Measurements from ENCODE around the gene MSMB. TPM values are rescaled to one million over a fixed set of nuclear protein-coding genes. Genes with fewer than 3 reads are reported as not detected.
A peak's percentile ranks its signal among the peaks of the same experiment; 100 is the strongest.

Gene MSMB
- total and polyA plus RNA-seq, 8 donors = 19.0 to 130 (median 53.5) TPM; not detected in 4

DNA sequence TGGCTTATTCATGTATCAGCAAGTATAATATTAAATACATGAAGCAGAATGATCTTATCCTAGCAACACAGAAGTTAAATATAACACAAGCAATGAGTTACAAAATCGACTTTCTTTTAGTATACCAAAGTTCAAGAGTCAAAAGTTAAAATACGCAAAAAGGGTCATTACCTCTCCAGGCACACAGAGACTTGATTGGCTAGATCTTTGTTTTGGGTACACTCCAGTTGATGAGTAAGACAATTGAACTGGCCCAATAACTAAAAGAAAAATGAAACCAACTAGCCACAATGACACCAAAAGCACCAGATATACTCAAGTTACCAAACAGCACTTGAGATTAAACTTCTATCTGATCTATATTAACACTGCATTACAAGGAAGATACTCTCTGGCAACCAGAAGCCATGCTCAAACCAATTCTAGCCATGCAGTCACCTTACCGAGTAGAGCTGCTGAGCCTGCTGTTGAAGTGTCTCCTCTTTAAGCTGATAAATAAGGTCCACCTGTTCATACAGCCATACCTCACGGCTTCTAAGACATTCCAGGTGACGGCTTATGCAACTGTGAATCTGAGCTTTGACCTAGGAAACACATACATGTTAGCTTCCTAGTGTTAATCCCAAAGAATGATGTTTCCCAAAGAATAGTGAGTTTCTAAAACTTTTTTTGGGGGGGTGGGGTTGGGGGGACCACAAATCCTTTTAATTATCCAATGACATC is 31.2 kb downstream of the MSMB start:
- no peak overlapping the region for H3K4me3 ChIP-seq
- H3K9me3 ChIP-seq = no peaks in the 10 kb centered on the region
- no peak overlapping the region for H3K27ac ChIP-seq
- H3K36me3 ChIP-seq = peaks cover 43 to 72% (median 67%) of the 10 kb centered on the region in 4 donors
- intact Hi-C loops (cut with DNase I; ENCODE audit: low total_unique reads) = no loop called here
- DNase-seq = no peak
- H3K4me1 ChIP-seq = peaks cover 18 to 63% (median 25%) of the 10 kb centered on the region in 4 donors
- WGBS, 5 donors = 75 to 80% (median 75%) methylated on average over 5 of the region's 5 CpGs
- no peaks in the 10 kb centered on the region for H3K27me3 ChIP-seq
- TF ChIP-seq POLR2AphosphoS5 (IDR thresholded peaks at IDR 0.05) (no peak), EP300 (IDR thresholded peaks at IDR 0.05) (no peak), POLR2A (IDR thresholded peaks at IDR 0.05) (no peak)
- TF ChIP-seq, protein P1, sequence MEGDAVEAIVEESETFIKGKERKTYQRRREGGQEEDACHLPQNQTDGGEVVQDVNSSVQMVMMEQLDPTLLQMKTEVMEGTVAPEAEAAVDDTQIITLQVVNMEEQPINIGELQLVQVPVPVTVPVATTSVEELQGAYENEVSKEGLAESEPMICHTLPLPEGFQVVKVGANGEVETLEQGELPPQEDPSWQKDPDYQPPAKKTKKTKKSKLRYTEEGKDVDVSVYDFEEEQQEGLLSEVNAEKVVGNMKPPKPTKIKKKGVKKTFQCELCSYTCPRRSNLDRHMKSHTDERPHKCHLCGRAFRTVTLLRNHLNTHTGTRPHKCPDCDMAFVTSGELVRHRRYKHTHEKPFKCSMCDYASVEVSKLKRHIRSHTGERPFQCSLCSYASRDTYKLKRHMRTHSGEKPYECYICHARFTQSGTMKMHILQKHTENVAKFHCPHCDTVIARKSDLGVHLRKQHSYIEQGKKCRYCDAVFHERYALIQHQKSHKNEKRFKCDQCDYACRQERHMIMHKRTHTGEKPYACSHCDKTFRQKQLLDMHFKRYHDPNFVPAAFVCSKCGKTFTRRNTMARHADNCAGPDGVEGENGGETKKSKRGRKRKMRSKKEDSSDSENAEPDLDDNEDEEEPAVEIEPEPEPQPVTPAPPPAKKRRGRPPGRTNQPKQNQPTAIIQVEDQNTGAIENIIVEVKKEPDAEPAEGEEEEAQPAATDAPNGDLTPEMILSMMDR (IDR thresholded peaks at IDR 0.05) = no peak

DNA sequence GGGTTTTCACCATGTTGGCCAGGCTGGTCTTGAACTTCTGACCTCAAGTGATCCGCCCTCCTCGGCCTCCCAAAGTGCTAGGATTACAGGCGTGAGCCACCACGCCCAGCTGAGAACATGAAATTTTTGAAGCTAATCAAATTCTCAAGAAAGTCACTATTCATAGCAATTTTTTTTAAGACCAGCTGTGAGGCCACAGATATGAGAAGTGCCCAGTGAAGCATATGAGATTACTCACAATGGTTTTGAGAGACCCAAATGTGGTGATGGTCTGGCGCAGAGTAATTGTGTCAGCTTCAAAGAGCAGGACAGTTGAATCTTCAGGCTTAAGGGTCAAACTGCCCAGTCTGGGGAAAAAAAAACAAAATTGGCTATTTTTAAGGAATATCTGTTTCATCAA is 31.9 kb downstream of the MSMB start:
- Histone ChIP-seq H3K4me3 (no peak overlapping the region), H3K27me3 (no peaks in the 10 kb centered on the region), H3K4me1 (peaks cover 11 to 63% (median 19%) of the 10 kb centered on the region in 4 donors), H3K9me3 (no peaks in the 10 kb centered on the region), H3K27ac (no peak overlapping the region), H3K36me3 (peaks cover 49 to 78% (median 73%) of the 10 kb centered on the region in 4 donors)
- DNase-seq = no peak
- intact Hi-C loops (cut with DNase I; ENCODE audit: low total_unique reads) = no loop called here
- TF ChIP-seq POLR2A (IDR thresholded peaks at IDR 0.05) (no peak), EP300 (IDR thresholded peaks at IDR 0.05) (no peak), POLR2AphosphoS5 (IDR thresholded peaks at IDR 0.05) (no peak)
- TF ChIP-seq, protein P1 (IDR thresholded peaks at IDR 0.05) = no peak
- 90 to 97% (median 91%) methylated on average over 5 of the region's 5 CpGs for WGBS, 5 donors

DNA sequence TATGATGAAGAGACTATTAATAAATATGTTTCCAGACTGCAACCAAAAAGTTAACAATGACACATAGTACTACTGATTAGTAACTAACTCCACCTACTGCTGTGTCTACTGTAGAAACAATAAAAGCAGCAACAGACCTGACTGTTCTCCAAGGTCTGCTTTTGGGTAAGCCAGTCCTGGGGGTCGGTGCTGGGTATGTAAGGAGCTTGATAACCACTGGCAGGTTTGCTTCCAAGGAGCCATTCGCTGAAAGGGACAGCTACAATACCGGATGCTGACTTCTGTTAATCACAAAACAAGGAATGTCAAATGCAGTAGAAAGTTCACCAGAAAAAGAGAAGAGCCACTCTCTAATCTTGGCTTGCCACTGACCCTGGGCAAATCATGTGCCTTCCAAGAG is 33.3 kb downstream of the MSMB start:
- WGBS, 5 donors = 76 to 84% (median 82%) methylated on average over 3 of the region's 3 CpGs
- intact Hi-C loops (cut with DNase I; ENCODE audit: low total_unique reads) = no loop called here
- peaks cover 0 to 49% (median 4%) of the 10 kb centered on the region in 4 donors for H3K4me1 ChIP-seq
- TF ChIP-seq EP300 (IDR thresholded peaks at IDR 0.05) (no peak), POLR2AphosphoS5 (IDR thresholded peaks at IDR 0.05) (no peak), POLR2A (IDR thresholded peaks at IDR 0.05) (no peak)
- TF ChIP-seq, protein P1 (IDR thresholded peaks at IDR 0.05) = no peak
- H3K27ac ChIP-seq = no peak overlapping the region
- no peaks in the 10 kb centered on the region for H3K9me3 ChIP-seq
- H3K4me3 ChIP-seq = no peak overlapping the region
- no peaks in the 10 kb centered on the region for H3K27me3 ChIP-seq
- DNase-seq = no peak
- peaks cover 63 to 90% (median 86%) of the 10 kb centered on the region in 4 donors for H3K36me3 ChIP-seq

DNA sequence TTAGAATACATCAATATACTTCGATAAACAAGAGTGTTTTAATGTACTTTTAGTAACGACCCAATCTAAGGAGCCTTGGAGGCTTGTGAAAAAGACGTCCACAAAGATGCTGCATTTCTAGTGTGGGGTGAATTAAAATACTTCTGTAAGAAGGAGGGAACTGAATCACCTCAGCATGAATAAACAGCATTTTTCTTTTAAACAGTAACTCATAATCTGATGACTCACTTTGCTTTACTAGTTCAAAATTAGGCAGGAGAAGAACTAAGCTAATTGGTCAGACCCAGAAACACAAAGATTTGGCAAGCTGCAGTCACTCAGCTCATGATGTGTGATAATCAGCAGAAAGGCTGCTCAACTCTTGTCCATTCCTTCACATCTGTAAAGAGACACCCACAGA is 39.9 kb downstream of the MSMB start:
- 58 to 78% (median 63%) methylated on average over 3 of the region's 3 CpGs for WGBS, 5 donors
- intact Hi-C loops (cut with DNase I; ENCODE audit: low total_unique reads) = no loop called here
- H3K4me3 ChIP-seq = no peak overlapping the region
- TF ChIP-seq POLR2AphosphoS5 (IDR thresholded peaks at IDR 0.05) (no peak), POLR2A (IDR thresholded peaks at IDR 0.05) (no peak), EP300 (IDR thresholded peaks at IDR 0.05) (no peak)
- TF ChIP-seq, protein P1 (IDR thresholded peaks at IDR 0.05) = no peak
- H3K9me3 ChIP-seq = no peaks in the 10 kb centered on the region
- H3K27ac ChIP-seq = peak overlapping the region in 1 of 5 donors; percentile 8
- peaks cover 68 to 100% (median 99%) of the 10 kb centered on the region in 4 donors for H3K36me3 ChIP-seq
- no peaks in the 10 kb centered on the region for H3K27me3 ChIP-seq
- peaks cover 0 to 23% (median 3%) of the 10 kb centered on the region in 4 donors for H3K4me1 ChIP-seq
- no peak for DNase-seq

Data from stomach (tissue), 9 donors.